ENCODE measurements around the gene SRXN1.

Gene SRXN1

DNA sequence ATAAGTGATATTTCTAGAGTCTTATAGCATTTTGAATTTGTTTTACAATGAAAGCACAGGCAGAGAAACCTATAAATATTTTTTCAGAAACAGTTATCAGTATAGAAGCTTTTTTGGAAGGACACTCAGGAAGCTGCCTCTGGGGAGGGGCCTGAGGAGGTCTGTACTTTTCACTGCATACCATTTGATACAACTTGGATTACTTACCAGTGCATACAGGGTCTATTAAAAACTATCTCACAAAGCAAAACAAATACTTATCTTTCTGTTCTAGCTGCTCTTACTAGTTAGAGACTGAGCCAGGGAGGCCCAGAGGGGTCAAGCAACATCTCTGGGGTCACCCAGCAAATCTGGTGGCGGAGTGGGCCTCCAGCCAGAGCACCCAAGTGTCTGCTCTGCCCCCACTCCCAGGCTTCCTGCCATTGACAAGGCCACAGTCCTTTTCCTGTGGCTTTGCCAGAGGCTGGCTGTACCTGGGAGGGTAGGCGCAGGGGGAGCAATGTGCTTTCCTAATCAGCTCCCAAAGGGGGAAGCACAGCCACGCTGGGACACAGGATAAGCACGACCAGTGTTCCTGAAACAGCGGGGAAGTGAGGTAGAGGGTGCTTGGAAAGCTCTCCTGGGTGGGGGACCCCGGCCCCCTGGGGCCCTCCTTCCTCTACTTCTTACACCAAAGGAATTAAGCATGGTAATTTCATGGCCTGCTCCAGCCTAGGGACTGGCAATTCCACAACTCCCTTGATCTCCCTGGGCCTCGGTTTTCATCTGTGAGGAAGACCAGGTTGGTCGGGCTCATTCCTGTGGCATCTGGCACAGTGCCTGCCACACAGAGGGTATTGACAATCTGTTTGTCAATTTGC lies 50.7 kb downstream of the SRXN1 start:
- no peak for DNase-seq

DNA sequence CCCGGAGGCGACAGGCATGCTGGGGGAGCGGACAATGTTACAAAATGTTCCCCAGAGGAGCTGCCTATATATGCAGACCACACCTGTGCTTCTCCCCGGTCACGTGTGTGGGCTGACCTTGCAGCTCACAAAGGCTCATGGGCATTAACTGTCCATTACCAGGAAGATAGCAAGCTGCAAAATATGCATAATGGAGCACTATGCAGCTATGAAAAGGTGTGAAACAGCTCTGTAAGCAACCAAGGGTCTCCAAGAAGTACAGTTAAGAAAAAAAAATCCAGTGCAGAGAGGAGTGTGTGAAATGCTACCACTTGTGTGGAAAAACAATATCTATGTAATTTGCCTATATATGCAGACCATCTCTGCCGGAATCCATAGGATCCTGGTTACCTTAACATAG lies 52.3 kb downstream of the SRXN1 start:
- no peak for DNase-seq

DNA sequence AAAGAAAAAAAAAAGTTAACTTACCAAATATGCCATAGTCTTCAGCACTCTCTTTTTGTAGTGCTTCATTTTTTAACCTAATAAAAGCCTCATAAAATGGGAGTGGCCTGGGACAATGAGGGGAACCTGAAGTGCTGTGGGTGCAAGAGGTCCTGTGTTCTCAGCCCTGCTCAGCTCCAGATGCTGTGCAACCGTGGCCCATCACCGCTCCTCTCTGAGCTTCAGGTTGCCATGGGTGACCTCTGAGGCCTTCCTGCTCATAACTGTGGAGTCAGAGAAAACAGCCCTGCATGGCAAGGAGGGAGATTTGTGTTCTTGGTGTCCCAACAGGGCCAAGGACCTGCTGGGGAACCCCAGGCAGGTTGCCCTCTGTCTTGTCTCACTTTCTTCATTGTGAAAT lies 52.9 kb downstream of the SRXN1 start:
- no peak for DNase-seq

- no peak for DNase-seq
These were observed 54.7 kb downstream of the SRXN1 start for GRCh38 chr20:598133-598850.

- DNase-seq: no peak
These were observed 55.4 kb downstream of the SRXN1 start for GRCh38 chr20:597560-597959.
